Suppressor macrophage treated with lipopolysaccharide for 4 hours (primary cell): ENCODE results near the gene EYS.
A peak's percentile ranks its signal among the peaks of the same experiment; 100 is the strongest.
"Not testable (repeated sequence)": the region's sequence is repeated elsewhere in the genome, so short reads cannot be mapped to it uniquely, and the experiment has no call there.

ENCODE experiments used
- DNase-seq: peaks from one replicate; pipeline ENCODE4 v3.0.0-alpha.2; 2020

Gene EYS

GRCh38 chr6:63862486-63863198 lies 1844.4 kb downstream of the EYS start:
- no peak for DNase-seq

DNA sequence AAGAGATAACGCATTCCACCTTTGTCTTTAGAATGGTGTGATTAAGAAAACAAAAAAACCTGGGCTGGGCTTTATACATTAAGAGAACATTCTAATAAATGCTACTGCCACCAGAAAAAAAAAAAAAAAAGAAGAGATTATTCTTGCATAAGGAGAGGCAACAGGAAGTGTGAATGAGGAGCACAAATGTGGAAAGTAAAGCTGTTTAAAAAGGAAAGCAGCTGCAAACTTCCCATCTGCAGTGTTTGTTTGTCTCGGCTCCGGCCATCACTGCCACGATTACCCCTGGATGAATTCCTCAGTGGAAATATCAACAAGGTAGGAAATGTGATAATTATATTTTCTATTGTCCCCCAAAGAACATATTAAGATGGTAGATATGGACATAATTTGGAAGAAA lies 1847.5 kb downstream of the EYS start:
- DNase-seq: peak; percentile 29

DNA sequence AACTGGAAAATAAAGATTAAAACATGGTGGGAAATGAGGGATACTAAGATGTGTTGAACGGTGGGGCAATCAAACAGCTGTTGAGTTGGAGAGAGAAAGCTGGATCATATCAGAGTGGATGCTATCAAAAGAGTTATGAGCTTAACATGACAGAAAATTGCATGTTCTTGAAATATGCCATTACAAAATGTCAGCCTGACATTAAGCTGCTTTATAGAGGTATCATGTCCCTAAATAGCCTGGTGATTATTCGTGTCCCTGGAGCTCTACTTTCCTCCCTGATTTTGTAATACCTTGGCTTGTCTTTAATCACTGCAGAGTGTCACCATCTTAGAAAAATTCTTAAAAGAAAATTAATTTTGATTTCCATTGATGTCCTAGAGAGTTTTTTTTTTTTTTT lies 1848.3 kb downstream of the EYS start:
- DNase-seq: no peak

GRCh38 chr6:63856271-63856670 lies 1850.8 kb downstream of the EYS start:
- DNase-seq: no peak

- no peak for DNase-seq
These were observed 1862.7 kb downstream of the EYS start for GRCh38 chr6:63844287-63844686.

GRCh38 chr6:63839485-63839884 lies 1867.5 kb downstream of the EYS start:
- DNase-seq: no peak

- not testable (repeated sequence) for DNase-seq
These were observed 1878.3 kb downstream of the EYS start for GRCh38 chr6:63828678-63829077.

GRCh38 chr6:63824722-63825121 lies 1882.3 kb downstream of the EYS start:
- no peak for DNase-seq

- DNase-seq: no peak
These were observed 1885.6 kb downstream of the EYS start for GRCh38 chr6:63821442-63821841.

DNA sequence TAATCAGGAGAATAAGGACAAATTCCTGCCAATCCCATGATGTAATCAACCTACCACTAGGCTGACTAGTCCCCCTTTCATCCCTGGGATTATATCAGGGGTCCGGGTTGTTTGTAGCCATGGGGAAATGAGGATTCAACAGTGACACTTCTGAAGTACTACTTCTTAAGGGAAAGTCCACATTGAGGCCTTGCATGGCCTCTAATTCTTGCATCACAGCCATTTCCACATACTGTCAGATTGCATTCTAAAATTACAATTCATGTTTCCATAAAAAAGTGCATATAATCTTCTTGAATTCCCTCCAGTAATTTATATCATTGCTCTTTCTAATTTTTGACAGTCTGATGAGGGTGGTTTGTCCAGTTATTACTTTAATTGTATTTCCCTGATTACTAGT lies 1887.2 kb downstream of the EYS start:
- peak; percentile 63 for DNase-seq

- DNase-seq: no peak
These were observed 1889.5 kb downstream of the EYS start for GRCh38 chr6:63817492-63818050.

DNA sequence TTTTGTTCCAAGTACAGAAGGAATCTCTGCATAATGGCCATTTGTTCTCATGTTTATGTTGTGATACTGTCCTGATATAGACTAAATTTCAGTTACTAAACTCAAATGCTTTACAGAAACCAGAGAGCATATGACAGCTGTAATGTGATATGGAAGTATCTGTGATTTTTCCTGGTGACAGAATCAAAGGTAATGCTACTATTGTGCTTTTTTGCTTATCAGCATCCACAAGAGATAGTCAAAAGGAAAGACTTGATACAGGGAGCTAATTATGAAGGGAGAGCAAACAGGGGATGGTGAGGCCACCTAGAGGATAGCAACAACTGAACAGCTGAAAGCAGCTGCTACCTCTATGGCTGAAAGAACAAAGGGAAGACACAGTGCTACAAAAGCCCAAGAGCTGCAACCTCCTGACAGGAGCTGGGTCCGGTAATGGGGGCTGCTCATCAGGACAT lies 1890.0 kb downstream of the EYS start:
- DNase-seq: no peak

- peak; percentile 48 for DNase-seq
These were observed 1890.5 kb downstream of the EYS start for GRCh38 chr6:63816401-63816981.

DNA sequence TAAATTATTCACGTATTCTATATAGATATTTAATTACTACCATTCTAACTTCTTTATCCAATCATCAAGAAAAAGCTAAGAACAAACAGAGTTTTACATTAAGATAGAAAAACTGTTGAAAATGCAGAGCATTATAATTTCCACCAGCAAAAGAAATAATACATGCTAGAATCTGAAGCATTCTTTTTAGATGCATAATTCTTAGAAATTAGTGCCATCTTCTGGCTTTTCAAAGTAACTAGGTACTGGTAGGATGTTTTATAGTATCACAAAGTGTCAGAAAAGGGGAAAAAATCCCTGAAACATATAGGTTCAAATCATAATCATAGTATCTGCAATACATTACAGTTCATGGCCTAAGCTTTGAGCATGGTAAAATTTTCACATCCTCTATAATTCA lies 1892.6 kb downstream of the EYS start:
- DNase-seq: no peak

- no peak for DNase-seq
These were observed 1893.4 kb downstream of the EYS start for GRCh38 chr6:63813566-63814120.

- no peak for DNase-seq
These were observed 1898.5 kb downstream of the EYS start for GRCh38 chr6:63808576-63808975.

- no peak for DNase-seq
These were observed 1900.0 kb downstream of the EYS start for GRCh38 chr6:63807056-63807455.

DNA sequence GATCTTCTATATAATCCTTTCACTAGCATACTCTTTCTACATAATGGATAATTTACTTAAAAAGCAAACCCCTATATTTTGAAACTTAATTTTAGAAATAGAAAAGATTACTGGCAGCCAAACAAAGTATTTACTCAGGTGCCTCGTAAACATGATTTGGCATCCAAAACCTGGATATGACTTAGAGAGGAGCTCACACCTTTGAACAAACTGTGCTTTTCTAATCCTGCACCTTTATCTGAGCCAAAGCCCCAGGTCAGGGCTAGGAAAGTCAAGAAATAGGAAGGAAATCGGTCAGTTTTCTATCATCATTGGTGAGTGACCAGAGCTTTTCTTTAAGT lies 1900.5 kb downstream of the EYS start:
- DNase-seq: no peak

- peak; percentile 81 for DNase-seq
These were observed 1901.0 kb downstream of the EYS start for GRCh38 chr6:63805808-63806572.

GRCh38 chr6:63805345-63805744 lies 1901.7 kb downstream of the EYS start:
- no peak for DNase-seq

- peak; percentile 46 for DNase-seq
These were observed 1902.6 kb downstream of the EYS start for GRCh38 chr6:63804381-63804956.

- DNase-seq: no peak
These were observed 1903.7 kb downstream of the EYS start for GRCh38 chr6:63803371-63803770.

GRCh38 chr6:63802606-63803206 lies 1904.3 kb downstream of the EYS start:
- peak; percentile 38 for DNase-seq
